ENCODE data around the gene ATP5F1D.

GRCh38 chr19:1281569-1282287 is 40.2 kb downstream of the ATP5F1D start:
- TF ChIP-seq GABPA (IDR thresholded peaks at IDR 0.05; ENCODE audit: borderline replicate concordance, insufficient read depth, low read length), result no peak
- TF ChIP-seq CTCF (IDR thresholded peaks at IDR 0.05; ENCODE audit: control extremely low read depth in 1 of 3, insufficient read depth in 1 of 3, low read depth in 1 of 3, low read length in 3 of 3), result no peak
- TF ChIP-seq GTF2F1 (IDR thresholded peaks at IDR 0.05; ENCODE audit: borderline replicate concordance, low read depth, low read length), result no peak
- TF ChIP-seq SUZ12 (IDR thresholded peaks at IDR 0.05; ENCODE audit: low read length), result no peak
- TF ChIP-seq, protein P1, sequence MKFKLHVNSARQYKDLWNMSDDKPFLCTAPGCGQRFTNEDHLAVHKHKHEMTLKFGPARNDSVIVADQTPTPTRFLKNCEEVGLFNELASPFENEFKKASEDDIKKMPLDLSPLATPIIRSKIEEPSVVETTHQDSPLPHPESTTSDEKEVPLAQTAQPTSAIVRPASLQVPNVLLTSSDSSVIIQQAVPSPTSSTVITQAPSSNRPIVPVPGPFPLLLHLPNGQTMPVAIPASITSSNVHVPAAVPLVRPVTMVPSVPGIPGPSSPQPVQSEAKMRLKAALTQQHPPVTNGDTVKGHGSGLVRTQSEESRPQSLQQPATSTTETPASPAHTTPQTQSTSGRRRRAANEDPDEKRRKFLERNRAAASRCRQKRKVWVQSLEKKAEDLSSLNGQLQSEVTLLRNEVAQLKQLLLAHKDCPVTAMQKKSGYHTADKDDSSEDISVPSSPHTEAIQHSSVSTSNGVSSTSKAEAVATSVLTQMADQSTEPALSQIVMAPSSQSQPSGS (IDR thresholded peaks at IDR 0.05; ENCODE audit: low read length), result no peak
- no peak for TF ChIP-seq USF2 (IDR thresholded peaks at IDR 0.05; ENCODE audit: low read length)
- TF ChIP-seq MAX (IDR thresholded peaks at IDR 0.05), result no peak

Measured in H1 (cell line).